Activated CD4-positive, alpha-beta T cell treated with anti-CD3 and anti-CD28 coated beads, Interleukin-2, amount 50 U/mL, for 48 hours (primary cell): ENCODE measurements around the gene PRRX1.
A peak's percentile ranks its signal among the peaks of the same experiment; 100 is the strongest.

Experiments used
- DNase-seq, 2 experiments: peaks; one replicate each; pipeline ENCODE4 v3.0.0-alpha.2; 2020

The PRRX1 gene

GRCh38 chr1:170664828-170665612 lies 1.1 kb downstream of the PRRX1 start:
- no peak for DNase-seq

- no peak for DNase-seq
Observed at GRCh38 chr1:170665629-170666028, 1.7 kb downstream of the PRRX1 start.

GRCh38 chr1:170666541-170667254 lies 2.8 kb downstream of the PRRX1 start:
- DNase-seq = no peak

- DNase-seq = no peak
Observed at GRCh38 chr1:170668209-170669106, 4.5 kb downstream of the PRRX1 start.

GRCh38 chr1:170669107-170669445 lies 5.1 kb downstream of the PRRX1 start:
- DNase-seq = no peak

- no peak for DNase-seq
Observed at GRCh38 chr1:170669586-170670530, 5.9 kb downstream of the PRRX1 start.

- peak; percentile 48 to 61 for DNase-seq
Observed at GRCh38 chr1:170670802-170671628, 7.1 kb downstream of the PRRX1 start.

GRCh38 chr1:170671629-170671963 lies 7.7 kb downstream of the PRRX1 start:
- DNase-seq = no peak

- DNase-seq = no peak
Observed at GRCh38 chr1:170672316-170672715, 8.4 kb downstream of the PRRX1 start.

- DNase-seq = no peak
Observed at GRCh38 chr1:170674239-170674638, 10.3 kb downstream of the PRRX1 start.

GRCh38 chr1:170674986-170675385 lies 11.1 kb downstream of the PRRX1 start:
- no peak for DNase-seq

GRCh38 chr1:170675865-170676264 lies 11.9 kb downstream of the PRRX1 start:
- DNase-seq = no peak

GRCh38 chr1:170676628-170677027 lies 12.7 kb downstream of the PRRX1 start:
- DNase-seq = no peak

GRCh38 chr1:170678027-170678600 lies 14.2 kb downstream of the PRRX1 start:
- DNase-seq = no peak

- no peak for DNase-seq
Observed at GRCh38 chr1:170680428-170680827, 16.5 kb downstream of the PRRX1 start.

- no peak for DNase-seq
Observed at GRCh38 chr1:170682169-170682568, 18.2 kb downstream of the PRRX1 start.

- no peak for DNase-seq
Observed at GRCh38 chr1:170682809-170683208, 18.9 kb downstream of the PRRX1 start.

GRCh38 chr1:170685166-170685565 lies 21.2 kb downstream of the PRRX1 start:
- DNase-seq = no peak

GRCh38 chr1:170686291-170686690 lies 22.4 kb downstream of the PRRX1 start:
- DNase-seq = no peak

GRCh38 chr1:170687621-170688020 lies 23.7 kb downstream of the PRRX1 start:
- DNase-seq = no peak

GRCh38 chr1:170691258-170691657 lies 27.3 kb downstream of the PRRX1 start:
- DNase-seq = no peak
